ENCODE data around the gene TPCN2. TPM values are rescaled to one million over a fixed set of nuclear protein-coding genes. Genes with fewer than 3 reads are reported as not detected.
A peak's percentile ranks its signal among the peaks of the same experiment; 100 is the strongest.

The TPCN2 gene
- polyA plus RNA-seq, 2 donors: 6.5 to 12.1 TPM

- Histone ChIP-seq H3K27ac (ENCODE audit: low read depth in 2 of 2, low read length in 1 of 2) (no peak overlapping the region), H3K9me3 (ENCODE audit: control insufficient read depth in 2 of 2, insufficient read depth in 1 of 2, low read depth in 1 of 2, low read length in 1 of 2) (no peaks in the 10 kb centered on the region), H3K27me3 (ENCODE audit: control insufficient read depth in 1 of 2, insufficient read depth in 2 of 2, low read length in 2 of 2) (no peaks in the 10 kb centered on the region), H3K36me3 (ENCODE audit: control insufficient read depth in 2 of 2, insufficient read depth in 2 of 2, low read length in 1 of 2) (peaks cover 0 to 44% of the 10 kb centered on the region in 2 donors), H3K4me1 (ENCODE audit: control insufficient read depth in 2 of 2, insufficient read depth in 2 of 2, low read length in 1 of 2) (peaks cover 3% of the 10 kb centered on the region in 2 donors), H3K4me3 (ENCODE audit: low read depth in 1 of 2, low read length in 2 of 2) (no peak overlapping the region)
- WGBS, 2 donors: 84 to 86% methylated on average over 30 of the region's 30 CpGs
Observed at GRCh38 chr11:69066122-69067112, 17.7 kb downstream of the TPCN2 start.

- Histone ChIP-seq H3K9me3 (ENCODE audit: control insufficient read depth in 2 of 2, insufficient read depth in 1 of 2, low read depth in 1 of 2, low read length in 1 of 2) (no peaks in the 10 kb centered on the region), H3K36me3 (ENCODE audit: control insufficient read depth in 2 of 2, insufficient read depth in 2 of 2, low read length in 1 of 2) (peaks cover 0 to 44% of the 10 kb centered on the region in 2 donors), H3K4me1 (ENCODE audit: control insufficient read depth in 2 of 2, insufficient read depth in 2 of 2, low read length in 1 of 2) (peaks cover 3% of the 10 kb centered on the region in 2 donors), H3K27ac (ENCODE audit: low read depth in 2 of 2, low read length in 1 of 2) (no peak overlapping the region), H3K4me3 (ENCODE audit: low read depth in 1 of 2, low read length in 2 of 2) (no peak overlapping the region), H3K27me3 (ENCODE audit: control insufficient read depth in 1 of 2, insufficient read depth in 2 of 2, low read length in 2 of 2) (no peaks in the 10 kb centered on the region)
- WGBS, 2 donors: 89 to 92% methylated on average over 13 of the region's 13 CpGs
Observed at GRCh38 chr11:69067200-69067599, 18.5 kb downstream of the TPCN2 start.

GRCh38 chr11:69071086-69071800 lies 22.5 kb downstream of the TPCN2 start:
- Histone ChIP-seq H3K9me3 (ENCODE audit: control insufficient read depth in 2 of 2, insufficient read depth in 1 of 2, low read depth in 1 of 2, low read length in 1 of 2) (no peaks in the 10 kb centered on the region), H3K27me3 (ENCODE audit: control insufficient read depth in 1 of 2, insufficient read depth in 2 of 2, low read length in 2 of 2) (no peaks in the 10 kb centered on the region), H3K4me3 (ENCODE audit: low read depth in 1 of 2, low read length in 2 of 2) (no peak overlapping the region), H3K27ac (ENCODE audit: low read depth in 2 of 2, low read length in 1 of 2) (no peak overlapping the region), H3K36me3 (ENCODE audit: control insufficient read depth in 2 of 2, insufficient read depth in 2 of 2, low read length in 1 of 2) (peaks cover 6 to 37% of the 10 kb centered on the region in 2 donors), H3K4me1 (ENCODE audit: control insufficient read depth in 2 of 2, insufficient read depth in 2 of 2, low read length in 1 of 2) (no peaks in the 10 kb centered on the region)
- WGBS, 2 donors: 90 to 93% methylated on average over 23 of the region's 23 CpGs

- WGBS, 2 donors: 91 to 92% methylated on average over 13 of the region's 13 CpGs
- H3K9me3 ChIP-seq (ENCODE audit: control insufficient read depth in 2 of 2, insufficient read depth in 1 of 2, low read depth in 1 of 2, low read length in 1 of 2): no peaks in the 10 kb centered on the region
- no peaks in the 10 kb centered on the region for H3K27me3 ChIP-seq (ENCODE audit: control insufficient read depth in 1 of 2, insufficient read depth in 2 of 2, low read length in 2 of 2)
- no peak overlapping the region for H3K4me3 ChIP-seq (ENCODE audit: low read depth in 1 of 2, low read length in 2 of 2)
- peaks cover 6 to 38% of the 10 kb centered on the region in 2 donors for H3K36me3 ChIP-seq (ENCODE audit: control insufficient read depth in 2 of 2, insufficient read depth in 2 of 2, low read length in 1 of 2)
- H3K4me1 ChIP-seq (ENCODE audit: control insufficient read depth in 2 of 2, insufficient read depth in 2 of 2, low read length in 1 of 2): no peaks in the 10 kb centered on the region
- H3K27ac ChIP-seq (ENCODE audit: low read depth in 2 of 2, low read length in 1 of 2): no peak overlapping the region
Observed at GRCh38 chr11:69071956-69072355, 23.2 kb downstream of the TPCN2 start.

GRCh38 chr11:69073469-69073868 lies 24.7 kb downstream of the TPCN2 start:
- peaks cover 6 to 38% of the 10 kb centered on the region in 2 donors for H3K36me3 ChIP-seq (ENCODE audit: control insufficient read depth in 2 of 2, insufficient read depth in 2 of 2, low read length in 1 of 2)
- H3K9me3 ChIP-seq (ENCODE audit: control insufficient read depth in 2 of 2, insufficient read depth in 1 of 2, low read depth in 1 of 2, low read length in 1 of 2): no peaks in the 10 kb centered on the region
- 81 to 85% methylated on average over 8 of the region's 8 CpGs for WGBS, 2 donors
- H3K4me3 ChIP-seq (ENCODE audit: low read depth in 1 of 2, low read length in 2 of 2): no peak overlapping the region
- no peaks in the 10 kb centered on the region for H3K27me3 ChIP-seq (ENCODE audit: control insufficient read depth in 1 of 2, insufficient read depth in 2 of 2, low read length in 2 of 2)
- peak overlapping the region in 1 of 2 donors; percentile 11 for H3K27ac ChIP-seq (ENCODE audit: low read depth in 2 of 2, low read length in 1 of 2)
- H3K4me1 ChIP-seq (ENCODE audit: control insufficient read depth in 2 of 2, insufficient read depth in 2 of 2, low read length in 1 of 2): no peaks in the 10 kb centered on the region

- no peaks in the 10 kb centered on the region for H3K9me3 ChIP-seq (ENCODE audit: control insufficient read depth in 2 of 2, insufficient read depth in 1 of 2, low read depth in 1 of 2, low read length in 1 of 2)
- no peak overlapping the region for H3K4me3 ChIP-seq (ENCODE audit: low read depth in 1 of 2, low read length in 2 of 2)
- H3K4me1 ChIP-seq (ENCODE audit: control insufficient read depth in 2 of 2, insufficient read depth in 2 of 2, low read length in 1 of 2): no peaks in the 10 kb centered on the region
- peaks cover 6 to 44% of the 10 kb centered on the region in 2 donors for H3K36me3 ChIP-seq (ENCODE audit: control insufficient read depth in 2 of 2, insufficient read depth in 2 of 2, low read length in 1 of 2)
- peak overlapping the region; percentile 29 to 43 for H3K27ac ChIP-seq (ENCODE audit: low read depth in 2 of 2, low read length in 1 of 2)
- H3K27me3 ChIP-seq (ENCODE audit: control insufficient read depth in 1 of 2, insufficient read depth in 2 of 2, low read length in 2 of 2): no peaks in the 10 kb centered on the region
- 87% methylated on average over 20 of the region's 20 CpGs for WGBS, 2 donors
Observed at GRCh38 chr11:69074375-69075140, 25.8 kb downstream of the TPCN2 start.

GRCh38 chr11:69075421-69076128 lies 26.8 kb downstream of the TPCN2 start:
- Histone ChIP-seq H3K4me1 (ENCODE audit: control insufficient read depth in 2 of 2, insufficient read depth in 2 of 2, low read length in 1 of 2) (no peaks in the 10 kb centered on the region), H3K36me3 (ENCODE audit: control insufficient read depth in 2 of 2, insufficient read depth in 2 of 2, low read length in 1 of 2) (peaks cover 6 to 38% of the 10 kb centered on the region in 2 donors), H3K9me3 (ENCODE audit: control insufficient read depth in 2 of 2, insufficient read depth in 1 of 2, low read depth in 1 of 2, low read length in 1 of 2) (no peaks in the 10 kb centered on the region), H3K4me3 (ENCODE audit: low read depth in 1 of 2, low read length in 2 of 2) (no peak overlapping the region), H3K27me3 (ENCODE audit: control insufficient read depth in 1 of 2, insufficient read depth in 2 of 2, low read length in 2 of 2) (no peaks in the 10 kb centered on the region), H3K27ac (ENCODE audit: low read depth in 2 of 2, low read length in 1 of 2) (peak overlapping the region; percentile 5 to 47)
- WGBS, 2 donors: 68 to 70% methylated on average over 18 of the region's 18 CpGs

GRCh38 chr11:69076129-69076791 lies 27.5 kb downstream of the TPCN2 start:
- Histone ChIP-seq H3K27me3 (ENCODE audit: control insufficient read depth in 1 of 2, insufficient read depth in 2 of 2, low read length in 2 of 2) (no peaks in the 10 kb centered on the region), H3K9me3 (ENCODE audit: control insufficient read depth in 2 of 2, insufficient read depth in 1 of 2, low read depth in 1 of 2, low read length in 1 of 2) (no peaks in the 10 kb centered on the region), H3K4me3 (ENCODE audit: low read depth in 1 of 2, low read length in 2 of 2) (no peak overlapping the region), H3K27ac (ENCODE audit: low read depth in 2 of 2, low read length in 1 of 2) (peak overlapping the region; percentile 5 to 47), H3K4me1 (ENCODE audit: control insufficient read depth in 2 of 2, insufficient read depth in 2 of 2, low read length in 1 of 2) (no peaks in the 10 kb centered on the region), H3K36me3 (ENCODE audit: control insufficient read depth in 2 of 2, insufficient read depth in 2 of 2, low read length in 1 of 2) (peaks cover 6 to 35% of the 10 kb centered on the region in 2 donors)
- 72 to 75% methylated on average over 19 to 20 of the region's 20 CpGs for WGBS, 2 donors
